ENCODE results near the gene TUT7.
A peak's percentile ranks its signal among the peaks of the same experiment; 100 is the strongest.

Gene TUT7

GRCh38 chr9:86281593-86282076 is 72.6 kb downstream of the TUT7 start:
- peaks cover 27% of the 10 kb centered on the region for H3K36me3 Mint-ChIP-seq (ENCODE audit: low read depth)
- H3K27ac Mint-ChIP-seq, result peak overlapping the region; percentile 91
- H3K9me3 Mint-ChIP-seq, result no peaks in the 10 kb centered on the region
- H3K27me3 Mint-ChIP-seq, result peaks cover 3% of the 10 kb centered on the region
- H3K4me1 Mint-ChIP-seq (ENCODE audit: low read depth), result peaks cover 60% of the 10 kb centered on the region
- intact Hi-C loops (cut with micrococcal nuclease), result loop anchor here (5.0 kb wide), 1 partner anchor 539 kb away; the partner anchor contains the start of gene AGTPBP1
- peak overlapping the region; percentile 92 for H3K4me3 Mint-ChIP-seq

GRCh38 chr9:86280580-86280979 is 73.6 kb downstream of the TUT7 start:
- peaks cover 23% of the 10 kb centered on the region for H3K36me3 Mint-ChIP-seq (ENCODE audit: low read depth)
- no peak overlapping the region for H3K4me3 Mint-ChIP-seq
- no peaks in the 10 kb centered on the region for H3K9me3 Mint-ChIP-seq
- H3K27me3 Mint-ChIP-seq, result peaks cover 3% of the 10 kb centered on the region
- peaks cover 49% of the 10 kb centered on the region for H3K4me1 Mint-ChIP-seq (ENCODE audit: low read depth)
- intact Hi-C loops (cut with micrococcal nuclease), result loop anchor here (5.0 kb wide), 1 partner anchor 538 kb away; the partner anchor contains the start of gene AGTPBP1
- H3K27ac Mint-ChIP-seq, result no peak overlapping the region

GRCh38 chr9:86279839-86280238 is 74.4 kb downstream of the TUT7 start:
- Mint-ChIP-seq H3K27ac (no peak overlapping the region), H3K27me3 (peaks cover 3% of the 10 kb centered on the region), H3K4me3 (no peak overlapping the region), H3K36me3 (ENCODE audit: low read depth) (peaks cover 23% of the 10 kb centered on the region), H3K4me1 (ENCODE audit: low read depth) (peaks cover 45% of the 10 kb centered on the region), H3K9me3 (no peaks in the 10 kb centered on the region)
- intact Hi-C loops (cut with micrococcal nuclease), result loop anchor here (5.0 kb wide), 1 partner anchor 538 kb away; the partner anchor contains the start of gene AGTPBP1

- peaks cover 26% of the 10 kb centered on the region for H3K36me3 Mint-ChIP-seq (ENCODE audit: low read depth)
- intact Hi-C loops (cut with micrococcal nuclease), result no loop called here
- no peak overlapping the region for H3K4me3 Mint-ChIP-seq
- H3K27ac Mint-ChIP-seq, result no peak overlapping the region
- peaks cover 29% of the 10 kb centered on the region for H3K4me1 Mint-ChIP-seq (ENCODE audit: low read depth)
- no peaks in the 10 kb centered on the region for H3K9me3 Mint-ChIP-seq
- no peaks in the 10 kb centered on the region for H3K27me3 Mint-ChIP-seq
Measured at GRCh38 chr9:86277072-86277471, 77.1 kb downstream of the TUT7 start.

- Mint-ChIP-seq H3K36me3 (ENCODE audit: low read depth) (peaks cover 37% of the 10 kb centered on the region), H3K4me1 (ENCODE audit: low read depth) (peaks cover 24% of the 10 kb centered on the region), H3K4me3 (no peak overlapping the region), H3K27ac (no peak overlapping the region), H3K27me3 (no peaks in the 10 kb centered on the region), H3K9me3 (no peaks in the 10 kb centered on the region)
- intact Hi-C loops (cut with micrococcal nuclease), result no loop called here
Measured at GRCh38 chr9:86275962-86276361, 78.2 kb downstream of the TUT7 start.

GRCh38 chr9:86274821-86275643 is 79.2 kb downstream of the TUT7 start:
- no peak overlapping the region for H3K27ac Mint-ChIP-seq
- H3K9me3 Mint-ChIP-seq, result no peaks in the 10 kb centered on the region
- H3K4me1 Mint-ChIP-seq (ENCODE audit: low read depth), result peaks cover 16% of the 10 kb centered on the region
- H3K36me3 Mint-ChIP-seq (ENCODE audit: low read depth), result peaks cover 33% of the 10 kb centered on the region
- H3K27me3 Mint-ChIP-seq, result no peaks in the 10 kb centered on the region
- intact Hi-C loops (cut with micrococcal nuclease), result no loop called here
- no peak overlapping the region for H3K4me3 Mint-ChIP-seq

- intact Hi-C loops (cut with micrococcal nuclease), result no loop called here
- Mint-ChIP-seq H3K27me3 (no peaks in the 10 kb centered on the region), H3K9me3 (no peaks in the 10 kb centered on the region), H3K36me3 (ENCODE audit: low read depth) (peaks cover 47% of the 10 kb centered on the region), H3K27ac (no peak overlapping the region), H3K4me3 (no peak overlapping the region), H3K4me1 (ENCODE audit: low read depth) (peaks cover 3% of the 10 kb centered on the region)
Measured at GRCh38 chr9:86272221-86272620, 82.0 kb downstream of the TUT7 start.

- peaks cover 41% of the 10 kb centered on the region for H3K36me3 Mint-ChIP-seq (ENCODE audit: low read depth)
- no peak overlapping the region for H3K4me3 Mint-ChIP-seq
- H3K9me3 Mint-ChIP-seq, result no peaks in the 10 kb centered on the region
- intact Hi-C loops (cut with micrococcal nuclease), result no loop called here
- no peak overlapping the region for H3K27ac Mint-ChIP-seq
- no peaks in the 10 kb centered on the region for H3K27me3 Mint-ChIP-seq
- H3K4me1 Mint-ChIP-seq (ENCODE audit: low read depth), result no peaks in the 10 kb centered on the region
Measured at GRCh38 chr9:86263876-86264275, 90.3 kb downstream of the TUT7 start.

GRCh38 chr9:86262492-86262891 is 91.7 kb downstream of the TUT7 start:
- Mint-ChIP-seq H3K27me3 (no peaks in the 10 kb centered on the region), H3K4me3 (no peak overlapping the region), H3K36me3 (ENCODE audit: low read depth) (peaks cover 27% of the 10 kb centered on the region), H3K27ac (no peak overlapping the region), H3K9me3 (no peaks in the 10 kb centered on the region), H3K4me1 (ENCODE audit: low read depth) (no peaks in the 10 kb centered on the region)
- intact Hi-C loops (cut with micrococcal nuclease), result no loop called here

GRCh38 chr9:86259557-86259956 is 94.7 kb downstream of the TUT7 start, which contains the start of gene C9orf153:
C9orf153 (minus strand) TSS chr9:86259657; CDS start chr9:86229603, 30,054 bp downstream.
- H3K27ac Mint-ChIP-seq, result no peak within 1 kb of the TSS
- no peak within 1 kb of the TSS for H3K4me3 Mint-ChIP-seq
- peaks cover 24% of the 10 kb centered on the region for H3K36me3 Mint-ChIP-seq (ENCODE audit: low read depth)
- no peaks in the 10 kb centered on the region for H3K27me3 Mint-ChIP-seq
- H3K9me3 Mint-ChIP-seq, result no peaks in the 10 kb centered on the region
- no peaks in the 10 kb centered on the region for H3K4me1 Mint-ChIP-seq (ENCODE audit: low read depth)
- intact Hi-C loops (cut with micrococcal nuclease), result no loop called here

GRCh38 chr9:86257391-86257790 is 96.8 kb downstream of the TUT7 start:
- intact Hi-C loops (cut with micrococcal nuclease), result no loop called here
- Mint-ChIP-seq H3K9me3 (no peaks in the 10 kb centered on the region), H3K4me3 (no peak overlapping the region), H3K36me3 (ENCODE audit: low read depth) (peaks cover 5% of the 10 kb centered on the region), H3K27ac (no peak overlapping the region), H3K4me1 (ENCODE audit: low read depth) (no peaks in the 10 kb centered on the region), H3K27me3 (no peaks in the 10 kb centered on the region)

- intact Hi-C loops (cut with micrococcal nuclease), result no loop called here
- peaks cover 5% of the 10 kb centered on the region for H3K9me3 Mint-ChIP-seq
- no peaks in the 10 kb centered on the region for H3K27me3 Mint-ChIP-seq
- peaks cover 5% of the 10 kb centered on the region for H3K36me3 Mint-ChIP-seq (ENCODE audit: low read depth)
- H3K4me3 Mint-ChIP-seq, result no peak overlapping the region
- no peaks in the 10 kb centered on the region for H3K4me1 Mint-ChIP-seq (ENCODE audit: low read depth)
- no peak overlapping the region for H3K27ac Mint-ChIP-seq
Measured at GRCh38 chr9:86256653-86257052, 97.6 kb downstream of the TUT7 start.

GRCh38 chr9:86253577-86253976 is 100.6 kb downstream of the TUT7 start:
- peaks cover 8% of the 10 kb centered on the region for H3K9me3 Mint-ChIP-seq
- H3K4me3 Mint-ChIP-seq, result no peak overlapping the region
- H3K4me1 Mint-ChIP-seq (ENCODE audit: low read depth), result no peaks in the 10 kb centered on the region
- H3K27me3 Mint-ChIP-seq, result no peaks in the 10 kb centered on the region
- H3K36me3 Mint-ChIP-seq (ENCODE audit: low read depth), result no peaks in the 10 kb centered on the region
- H3K27ac Mint-ChIP-seq, result no peak overlapping the region
- intact Hi-C loops (cut with micrococcal nuclease), result no loop called here

GRCh38 chr9:86252870-86253269 is 101.3 kb downstream of the TUT7 start:
- H3K27ac Mint-ChIP-seq, result no peak overlapping the region
- intact Hi-C loops (cut with micrococcal nuclease), result no loop called here
- H3K4me3 Mint-ChIP-seq, result no peak overlapping the region
- no peaks in the 10 kb centered on the region for H3K36me3 Mint-ChIP-seq (ENCODE audit: low read depth)
- H3K4me1 Mint-ChIP-seq (ENCODE audit: low read depth), result no peaks in the 10 kb centered on the region
- peaks cover 8% of the 10 kb centered on the region for H3K9me3 Mint-ChIP-seq
- H3K27me3 Mint-ChIP-seq, result no peaks in the 10 kb centered on the region

All from dendritic cell treated with granulocyte-macrophage colony-stimulating factor and Interleukin-4, amounts not matched to agents 40 ng/mL and 50 ng/mL, for 4 days (primary cell).